Mammary epithelial cell (primary cell): ENCODE data around the gene IER2.

ENCODE experiments used
- EZH2 ChIP-seq: IDR thresholded peaks from 2 replicates; pipeline ENCODE4 v1.6.1; 2012; ENCODE audit warnings: low read length, inconsistent platforms, borderline replicate concordance
- TF ChIP-seq, protein P1 (sequence below), 2 donors: IDR thresholded peaks in 1 of 2; conservative IDR thresholded peaks in 1 of 2; 2 replicates each; pipeline ENCODE4 v1.5.1; 2011 to 2012; ENCODE audit warnings: inconsistent platforms in 2 of 2, low read length in 2 of 2, mild to moderate bottlenecking in 2 of 2, control low read depth in 1 of 2, low read depth in 1 of 2; ENCODE audit not compliant: insufficient read depth in 1 of 2; ENCODE audit errors: extremely low read depth in 1 of 2

DNA sequence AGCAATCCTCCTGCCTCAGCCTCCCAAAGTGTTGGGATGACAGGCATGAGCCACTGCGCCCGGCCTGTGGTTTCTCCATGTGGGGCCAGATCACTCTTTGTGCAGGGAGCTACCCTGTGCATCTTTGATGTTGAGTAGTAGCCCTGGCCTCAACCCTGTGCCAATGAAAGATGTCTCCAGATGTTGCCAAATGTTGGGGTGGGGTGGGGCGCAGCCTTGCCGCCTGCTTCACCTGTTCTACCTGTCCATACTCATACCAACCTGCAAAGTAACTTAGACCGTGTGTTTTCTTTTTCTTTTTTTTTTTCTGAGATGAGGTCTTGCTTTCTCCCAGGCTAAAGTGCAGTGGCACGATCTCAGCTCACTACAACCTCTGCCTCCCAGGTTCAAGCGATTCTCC, 20.9 kb downstream of the IER2 start:
- TF ChIP-seq, protein P1, sequence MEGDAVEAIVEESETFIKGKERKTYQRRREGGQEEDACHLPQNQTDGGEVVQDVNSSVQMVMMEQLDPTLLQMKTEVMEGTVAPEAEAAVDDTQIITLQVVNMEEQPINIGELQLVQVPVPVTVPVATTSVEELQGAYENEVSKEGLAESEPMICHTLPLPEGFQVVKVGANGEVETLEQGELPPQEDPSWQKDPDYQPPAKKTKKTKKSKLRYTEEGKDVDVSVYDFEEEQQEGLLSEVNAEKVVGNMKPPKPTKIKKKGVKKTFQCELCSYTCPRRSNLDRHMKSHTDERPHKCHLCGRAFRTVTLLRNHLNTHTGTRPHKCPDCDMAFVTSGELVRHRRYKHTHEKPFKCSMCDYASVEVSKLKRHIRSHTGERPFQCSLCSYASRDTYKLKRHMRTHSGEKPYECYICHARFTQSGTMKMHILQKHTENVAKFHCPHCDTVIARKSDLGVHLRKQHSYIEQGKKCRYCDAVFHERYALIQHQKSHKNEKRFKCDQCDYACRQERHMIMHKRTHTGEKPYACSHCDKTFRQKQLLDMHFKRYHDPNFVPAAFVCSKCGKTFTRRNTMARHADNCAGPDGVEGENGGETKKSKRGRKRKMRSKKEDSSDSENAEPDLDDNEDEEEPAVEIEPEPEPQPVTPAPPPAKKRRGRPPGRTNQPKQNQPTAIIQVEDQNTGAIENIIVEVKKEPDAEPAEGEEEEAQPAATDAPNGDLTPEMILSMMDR (conservative IDR thresholded peaks at IDR 0.05 in 1 of 2, IDR thresholded peaks at IDR 0.05 in 1 of 2; ENCODE audit: extremely low read depth in 1 of 2, insufficient read depth in 1 of 2, low read depth in 1 of 2, low read length in 2 of 2) = no peak
- no peak for TF ChIP-seq EZH2
